Glutamatergic neuron (in vitro differentiated cells): ENCODE measurements around the gene PLEKHJ1. TPM values are rescaled to one million over a fixed set of nuclear protein-coding genes. Genes with fewer than 3 reads are reported as not detected.

ENCODE experiments used
- DNase-seq: peaks from one replicate; pipeline ENCODE4 v3.0.0; 2022
- H3K27ac Mint-ChIP-seq: one replicate; pipeline ENCODE4 v1.8.0; 2020; ENCODE audit warnings: mild to moderate bottlenecking, mixed read lengths, inconsistent platforms; ENCODE audit not compliant: unreplicated experiment
- H3K27me3 Mint-ChIP-seq: one replicate; pipeline ENCODE4 v1.8.0; 2020; ENCODE audit warnings: mild to moderate bottlenecking, moderate library complexity, mixed read lengths, inconsistent platforms; ENCODE audit not compliant: unreplicated experiment
- H3K36me3 Mint-ChIP-seq: one replicate; pipeline ENCODE4 v1.8.0; 2020; ENCODE audit warnings: mild to moderate bottlenecking, mixed read lengths, inconsistent platforms; ENCODE audit not compliant: unreplicated experiment
- H3K4me1 Mint-ChIP-seq: one replicate; pipeline ENCODE4 v1.8.0; 2020; ENCODE audit warnings: mild to moderate bottlenecking, low read depth, mixed read lengths, inconsistent platforms; ENCODE audit not compliant: unreplicated experiment
- H3K4me3 Mint-ChIP-seq: one replicate; pipeline ENCODE4 v1.8.0; 2020; ENCODE audit warnings: mild to moderate bottlenecking, mixed read lengths, inconsistent platforms; ENCODE audit not compliant: unreplicated experiment
- H3K9me3 Mint-ChIP-seq: one replicate; pipeline ENCODE4 v1.8.0; 2020; ENCODE audit warnings: mild to moderate bottlenecking, moderate library complexity, mixed read lengths, inconsistent platforms; ENCODE audit not compliant: unreplicated experiment
- CTCF ChIP-seq: fragments of 200-600 bp; sonication (generic); IDR thresholded peaks from one replicate; pipeline ENCODE4 v1.5.0; 2021; ENCODE audit not compliant: partially characterized antibody, unreplicated experiment
- total RNA-seq: library from RNA; stranded (reverse); fragmentation: NEBNext Ultra II Directional; extraction: Animal tissue kit (Norgen Biotek cat#: 25700); gene quantifications from one replicate; pipeline ENCODE4 v1.2.1, GENCODE V29; 2021; ENCODE audit not compliant: unreplicated experiment

The PLEKHJ1 gene
- total RNA-seq, 1 donor from 2014 or later: 164 TPM

- peak overlapping the region; percentile 52 for H3K27ac Mint-ChIP-seq
- DNase-seq: no peak
- H3K27me3 Mint-ChIP-seq: peaks cover 10% of the 10 kb centered on the region
- no peaks in the 10 kb centered on the region for H3K36me3 Mint-ChIP-seq
- H3K4me1 Mint-ChIP-seq: peaks cover 7% of the 10 kb centered on the region
- no peak for TF ChIP-seq CTCF
- peak overlapping the region; percentile 82 for H3K4me3 Mint-ChIP-seq
- peaks cover 17% of the 10 kb centered on the region for H3K9me3 Mint-ChIP-seq
Measured at GRCh38 chr19:2268861-2269243, 32.7 kb upstream of the PLEKHJ1 start.

GRCh38 chr19:2268480-2268830, 32.3 kb upstream of the PLEKHJ1 start:
- H3K4me1 Mint-ChIP-seq: peaks cover 7% of the 10 kb centered on the region
- TF ChIP-seq CTCF: no peak

GRCh38 chr19:2266183-2266993, 30.3 kb upstream of the PLEKHJ1 start:
- H3K27me3 Mint-ChIP-seq: peaks cover 7% of the 10 kb centered on the region
- no peak for DNase-seq
- no peaks in the 10 kb centered on the region for H3K4me1 Mint-ChIP-seq
- TF ChIP-seq CTCF: no peak
- no peaks in the 10 kb centered on the region for H3K36me3 Mint-ChIP-seq
- H3K27ac Mint-ChIP-seq: no peak overlapping the region
- no peak overlapping the region for H3K4me3 Mint-ChIP-seq
- peaks cover 9% of the 10 kb centered on the region for H3K9me3 Mint-ChIP-seq

More at GRCh38 chr19:2268480-2268830, 32.3 kb upstream of the PLEKHJ1 start:
- peak overlapping the region; percentile 82 for H3K4me3 Mint-ChIP-seq
- peaks cover 16% of the 10 kb centered on the region for H3K9me3 Mint-ChIP-seq
- H3K36me3 Mint-ChIP-seq: no peaks in the 10 kb centered on the region
- no peak for DNase-seq
- peak overlapping the region; percentile 52 for H3K27ac Mint-ChIP-seq
- H3K27me3 Mint-ChIP-seq: peaks cover 10% of the 10 kb centered on the region

GRCh38 chr19:2261438-2262172, 25.5 kb upstream of the PLEKHJ1 start:
- Mint-ChIP-seq H3K36me3 (no peaks in the 10 kb centered on the region), H3K27ac (no peak overlapping the region), H3K4me3 (no peak overlapping the region), H3K4me1 (no peaks in the 10 kb centered on the region), H3K27me3 (peaks cover 2% of the 10 kb centered on the region), H3K9me3 (peaks cover 2% of the 10 kb centered on the region)
- peak; percentile 41 for TF ChIP-seq CTCF
- peak; percentile 56 for DNase-seq

- DNase-seq: no peak
- TF ChIP-seq CTCF: no peak
- Mint-ChIP-seq H3K36me3 (no peaks in the 10 kb centered on the region), H3K4me1 (no peaks in the 10 kb centered on the region), H3K4me3 (no peak overlapping the region), H3K27me3 (peaks cover 2% of the 10 kb centered on the region), H3K27ac (peak overlapping the region; percentile 6), H3K9me3 (peaks cover 2% of the 10 kb centered on the region)
Measured at GRCh38 chr19:2260341-2260805, 24.2 kb upstream of the PLEKHJ1 start.
